ENCODE results near the gene DYNLT4.

The DYNLT4 gene

GRCh38 chr1:44757420-44757819, 49.7 kb downstream of the DYNLT4 start:
- DNase-seq (ENCODE audit: low read depth in 2 of 2): no peak
